GM23338 (cell line): ENCODE data around the gene MMP17.

ENCODE experiments used
- EZH2 ChIP-seq: fragments of 200-600 bp; sonication (generic); IDR thresholded peaks from one replicate; pipeline ENCODE4 v1.8.0; 2017; ENCODE audit warnings: antibody characterized with exemption, mild to moderate bottlenecking, low read depth; ENCODE audit not compliant: unreplicated experiment
- TF ChIP-seq, protein P1 (sequence below), 2 experiments: fragments of 200-600 bp in 1 of 2; sonication (generic) in 1 of 2; conservative IDR thresholded peaks; 2 replicates each; pipeline versions ENCODE4 v1.5.1 to v1.6.1; 2016 to 2017; ENCODE audit warnings: antibody characterized with exemption in 2 of 2, low read depth in 2 of 2, mild to moderate bottlenecking in 2 of 2, moderate library complexity in 1 of 2

DNA sequence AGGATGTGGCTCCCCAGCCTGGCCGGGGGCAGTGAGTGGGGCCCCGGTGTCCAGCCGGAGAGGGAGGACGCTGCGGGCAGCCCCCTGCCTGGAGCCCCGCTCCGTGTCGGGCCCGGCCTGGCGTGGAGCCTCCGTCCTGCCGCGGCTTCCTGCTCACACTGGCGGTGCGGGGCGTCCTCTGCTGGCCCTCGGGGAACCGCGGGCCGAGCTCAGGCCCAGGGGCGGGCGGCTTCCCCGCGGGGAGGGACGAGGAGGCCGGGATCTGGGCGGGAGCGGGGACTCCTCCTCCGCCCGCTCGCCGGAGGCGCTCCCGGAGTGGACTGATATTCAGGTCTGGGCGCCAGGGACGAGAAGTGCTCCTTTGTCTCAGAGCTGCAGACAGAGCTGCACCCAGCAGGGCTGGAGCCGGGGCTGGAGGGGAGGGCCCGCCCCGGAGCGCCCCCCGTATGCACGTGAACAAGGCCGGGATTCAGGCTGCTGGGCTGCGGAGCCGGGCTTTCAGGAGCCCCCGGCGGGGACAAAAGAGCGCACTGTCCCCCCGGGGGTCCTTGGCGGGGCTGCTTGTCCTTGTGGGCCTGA lies 2.2 kb downstream of the MMP17 start:
- TF ChIP-seq, protein P1, sequence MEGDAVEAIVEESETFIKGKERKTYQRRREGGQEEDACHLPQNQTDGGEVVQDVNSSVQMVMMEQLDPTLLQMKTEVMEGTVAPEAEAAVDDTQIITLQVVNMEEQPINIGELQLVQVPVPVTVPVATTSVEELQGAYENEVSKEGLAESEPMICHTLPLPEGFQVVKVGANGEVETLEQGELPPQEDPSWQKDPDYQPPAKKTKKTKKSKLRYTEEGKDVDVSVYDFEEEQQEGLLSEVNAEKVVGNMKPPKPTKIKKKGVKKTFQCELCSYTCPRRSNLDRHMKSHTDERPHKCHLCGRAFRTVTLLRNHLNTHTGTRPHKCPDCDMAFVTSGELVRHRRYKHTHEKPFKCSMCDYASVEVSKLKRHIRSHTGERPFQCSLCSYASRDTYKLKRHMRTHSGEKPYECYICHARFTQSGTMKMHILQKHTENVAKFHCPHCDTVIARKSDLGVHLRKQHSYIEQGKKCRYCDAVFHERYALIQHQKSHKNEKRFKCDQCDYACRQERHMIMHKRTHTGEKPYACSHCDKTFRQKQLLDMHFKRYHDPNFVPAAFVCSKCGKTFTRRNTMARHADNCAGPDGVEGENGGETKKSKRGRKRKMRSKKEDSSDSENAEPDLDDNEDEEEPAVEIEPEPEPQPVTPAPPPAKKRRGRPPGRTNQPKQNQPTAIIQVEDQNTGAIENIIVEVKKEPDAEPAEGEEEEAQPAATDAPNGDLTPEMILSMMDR (conservative IDR thresholded peaks at IDR 0.05; ENCODE audit: low read depth in 2 of 2) = peak in 1 of 2 experiments; percentile 77; a peak in 3 of 4 replicates
- no peak for TF ChIP-seq EZH2
